GM18502 (cell line): Measurements from ENCODE around the gene GALNT1.

Experiments used
- ATAC-seq: cut with Tn5 transposase; IDR thresholded peaks from one replicate; pipeline ENCODE4 v1.9.1; 2021; ENCODE audit warnings: mild to moderate bottlenecking; ENCODE audit not compliant: unreplicated experiment, poor library complexity

GALNT1 gene

DNA sequence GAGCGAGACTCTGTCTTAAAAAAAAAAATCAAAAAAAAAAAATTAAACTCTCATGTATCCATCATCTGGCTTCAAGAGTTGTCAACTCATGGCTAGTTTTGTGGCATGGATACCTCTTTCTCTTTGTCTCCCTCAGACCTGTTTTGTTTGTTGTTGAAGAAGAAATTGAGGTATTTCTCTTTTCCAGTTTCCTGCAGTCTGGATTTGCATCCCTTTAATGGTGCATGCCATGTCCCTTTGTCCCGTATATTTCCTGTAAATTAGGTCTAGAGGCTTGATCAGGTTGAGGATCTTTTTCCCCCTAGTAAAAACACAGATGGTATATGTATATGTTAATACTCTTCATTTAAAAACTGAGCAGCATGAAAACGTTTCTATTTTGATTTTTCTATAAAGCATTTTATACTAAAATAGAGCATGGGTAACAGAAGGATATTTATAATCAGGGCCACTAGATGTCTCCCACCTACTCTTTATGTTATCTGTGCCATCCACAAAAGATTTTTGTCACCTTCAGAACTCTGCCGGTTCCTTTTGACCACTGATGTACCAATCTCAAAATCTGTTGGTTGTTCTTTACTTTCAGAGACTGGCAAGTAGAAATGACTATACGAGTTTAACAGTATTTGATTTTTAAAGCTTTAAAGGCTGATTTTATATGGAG lies 80.1 kb downstream of the GALNT1 start:
- peak; percentile 44 for ATAC-seq

DNA sequence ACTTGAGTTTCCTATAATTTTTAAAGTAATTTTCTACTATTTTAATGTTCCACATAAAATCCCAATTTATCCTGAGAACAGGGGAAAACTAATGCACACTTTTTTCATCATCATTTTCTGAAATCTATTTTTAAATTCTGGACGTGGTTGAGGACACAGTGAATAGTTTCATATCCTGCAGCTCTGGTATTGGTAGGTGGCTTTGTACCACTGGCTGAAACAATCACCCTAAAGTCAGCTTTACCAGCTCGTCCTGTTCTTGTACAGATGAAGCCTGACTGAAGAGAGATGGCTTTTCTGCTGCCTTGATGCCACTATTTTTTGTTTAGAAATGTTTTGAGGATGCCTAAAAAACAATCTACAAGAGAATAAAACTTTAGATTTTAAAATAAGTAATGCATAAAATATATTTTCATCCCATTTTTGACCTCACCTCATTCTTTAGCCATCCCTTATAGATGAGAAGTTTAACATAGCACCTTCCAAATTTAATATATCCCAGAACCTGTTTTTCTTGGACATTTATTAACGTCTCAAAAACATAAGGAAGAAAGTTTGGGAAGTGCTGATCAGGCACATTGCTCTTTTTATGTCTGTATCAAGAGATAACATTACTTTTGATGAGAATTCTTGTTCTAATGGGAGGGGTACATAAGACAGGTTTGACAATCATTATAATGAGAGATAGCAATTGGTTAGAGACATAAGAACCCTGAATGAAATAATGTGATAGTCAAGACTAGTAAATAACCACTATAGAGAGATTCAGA lies 80.9 kb downstream of the GALNT1 start:
- peak; percentile 91 for ATAC-seq

DNA sequence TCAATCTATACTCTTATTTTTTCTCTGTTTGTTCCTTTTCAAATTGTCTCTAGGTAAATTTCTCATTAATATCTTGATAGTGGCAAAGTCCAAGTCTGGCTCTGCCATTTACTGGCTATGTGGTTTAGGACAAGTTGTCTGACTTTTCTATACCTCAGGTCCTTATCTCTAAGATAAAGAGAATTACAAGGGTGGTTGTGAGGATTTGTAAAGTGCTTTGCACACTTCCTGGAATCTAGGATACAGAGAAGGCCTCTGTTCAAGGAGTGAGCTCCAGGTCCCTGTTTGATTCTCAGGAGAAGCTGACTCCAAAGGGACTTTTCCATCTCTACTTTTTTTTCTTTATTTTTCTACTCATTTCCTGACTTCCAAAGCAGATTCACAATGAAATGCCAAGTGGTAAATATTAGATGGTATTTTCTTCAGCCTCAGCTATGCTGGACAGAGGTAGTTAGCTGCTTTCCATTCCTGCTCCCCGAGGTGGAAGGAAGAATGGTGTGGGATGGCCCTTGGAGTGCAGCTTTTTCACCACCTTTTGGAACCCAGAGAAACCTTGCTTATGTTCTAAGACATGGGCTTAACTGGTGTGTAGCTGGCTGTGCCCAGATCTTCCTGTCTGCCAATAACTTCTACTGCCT lies 90.5 kb downstream of the GALNT1 start:
- no peak for ATAC-seq

DNA sequence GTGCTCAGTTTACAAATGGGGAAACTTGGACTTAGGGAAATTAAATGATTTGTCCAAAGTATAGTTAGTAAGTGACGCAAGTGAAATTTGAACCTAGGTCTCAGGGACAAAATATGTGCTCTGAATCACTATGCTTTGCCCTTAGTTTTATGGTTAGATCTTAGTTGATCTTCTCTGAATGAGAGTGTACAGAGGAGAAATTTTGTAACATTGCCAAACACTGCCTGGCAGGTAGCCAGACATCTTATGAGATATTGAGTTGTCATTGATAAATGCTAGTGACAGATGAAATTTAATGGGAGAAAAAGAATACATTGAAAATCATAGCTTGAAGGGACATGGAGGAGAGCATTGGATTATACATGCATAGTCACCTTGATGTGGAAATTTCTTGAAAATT lies 91.4 kb downstream of the GALNT1 start:
- ATAC-seq = no peak

DNA sequence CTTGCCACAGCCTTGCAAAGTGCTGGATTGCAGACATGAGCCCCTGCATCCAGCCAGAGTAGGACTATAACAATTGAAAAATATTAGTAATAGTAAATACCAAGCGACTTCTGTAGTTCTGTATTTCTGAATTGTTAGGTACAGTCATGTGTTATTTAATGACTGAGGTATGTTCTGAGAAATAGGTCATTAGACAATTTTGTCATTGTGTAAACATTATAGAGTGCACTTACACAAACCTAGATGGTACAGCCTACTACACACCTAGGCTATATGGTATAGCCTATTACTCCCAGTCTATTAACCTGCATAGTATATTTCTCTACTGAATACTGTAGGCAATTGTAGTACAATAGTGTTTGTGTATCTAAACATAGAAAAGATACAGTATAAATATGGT lies 92.1 kb downstream of the GALNT1 start:
- ATAC-seq = no peak

DNA sequence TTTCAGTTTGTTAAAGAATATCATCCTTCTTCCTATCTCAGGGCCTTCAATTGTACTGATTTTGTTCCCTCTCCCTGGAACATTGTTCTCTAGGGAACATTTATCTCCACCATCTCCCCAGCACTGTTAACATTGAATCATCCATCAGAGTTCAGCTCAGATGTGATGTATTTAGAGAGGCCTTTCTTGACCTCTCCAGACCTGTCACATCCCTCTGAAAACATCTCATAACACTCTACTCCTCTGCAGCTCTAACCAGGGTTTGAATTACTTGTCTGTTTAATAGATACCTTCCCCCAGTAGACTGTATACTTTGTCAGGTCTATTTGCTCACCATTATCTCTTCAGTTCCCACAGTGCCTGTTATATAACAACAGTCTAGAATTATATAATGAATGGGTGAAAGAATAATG lies 98.6 kb downstream of the GALNT1 start:
- no peak for ATAC-seq

- ATAC-seq = no peak
These were observed 100.8 kb downstream of the GALNT1 start for GRCh38 chr18:35682281-35682867.

DNA sequence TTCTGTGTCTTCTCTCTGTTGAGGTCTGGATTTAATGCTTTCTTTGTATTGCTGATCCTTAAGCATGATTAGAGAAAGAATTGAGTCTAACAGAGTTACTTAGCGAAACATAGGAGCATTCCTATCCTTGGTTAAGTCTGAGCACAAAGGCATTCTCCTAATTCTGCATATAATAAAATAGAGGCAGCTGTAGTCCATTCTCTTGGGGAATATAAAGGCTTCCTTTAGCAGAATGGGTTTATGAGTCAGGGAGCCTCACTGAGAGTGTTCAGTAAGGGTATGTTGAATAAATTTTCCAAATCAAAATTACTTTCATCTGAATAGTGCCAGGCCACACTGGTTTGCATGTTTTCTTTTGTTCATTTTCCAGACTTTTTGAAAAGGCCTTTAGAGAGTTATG lies 101.5 kb downstream of the GALNT1 start:
- no peak for ATAC-seq

DNA sequence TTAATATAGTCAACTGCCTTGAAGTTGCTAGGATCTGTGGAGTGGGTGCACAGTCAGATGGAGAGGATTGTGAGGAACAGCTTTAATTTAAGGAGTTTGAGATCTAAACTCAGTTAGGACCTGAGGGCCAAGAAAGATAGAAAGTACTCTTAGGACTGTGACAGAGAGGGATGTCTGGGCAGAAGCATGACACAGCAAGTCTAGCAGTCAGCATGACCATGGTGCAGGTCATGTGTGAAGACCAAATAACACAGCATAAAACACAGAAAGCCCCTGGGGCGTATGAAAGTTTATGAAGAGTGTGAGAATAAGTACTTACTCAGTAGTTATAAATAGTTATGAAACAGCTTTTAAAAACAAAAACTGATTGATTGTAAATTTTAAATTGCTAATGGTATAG lies 107.2 kb downstream of the GALNT1 start:
- peak; percentile 91 for ATAC-seq

DNA sequence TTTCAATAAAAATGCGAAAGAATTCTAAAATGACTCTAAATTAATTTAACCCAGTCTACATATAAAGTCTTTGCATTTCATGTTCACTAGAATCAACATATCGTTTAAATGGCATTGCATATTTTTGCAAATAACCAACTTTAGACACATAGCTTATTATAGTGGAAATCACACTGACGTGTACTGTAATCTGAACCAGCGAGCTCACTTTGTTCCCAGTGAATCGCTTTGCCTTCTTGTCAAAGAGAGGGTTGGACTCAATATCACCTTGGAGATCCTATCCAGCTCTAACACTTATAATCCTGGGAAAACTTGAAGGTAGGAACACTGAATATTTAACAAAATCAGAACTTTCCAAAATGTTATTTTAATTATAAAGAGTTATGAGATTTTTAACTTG lies 108.2 kb downstream of the GALNT1 start:
- no peak for ATAC-seq

DNA sequence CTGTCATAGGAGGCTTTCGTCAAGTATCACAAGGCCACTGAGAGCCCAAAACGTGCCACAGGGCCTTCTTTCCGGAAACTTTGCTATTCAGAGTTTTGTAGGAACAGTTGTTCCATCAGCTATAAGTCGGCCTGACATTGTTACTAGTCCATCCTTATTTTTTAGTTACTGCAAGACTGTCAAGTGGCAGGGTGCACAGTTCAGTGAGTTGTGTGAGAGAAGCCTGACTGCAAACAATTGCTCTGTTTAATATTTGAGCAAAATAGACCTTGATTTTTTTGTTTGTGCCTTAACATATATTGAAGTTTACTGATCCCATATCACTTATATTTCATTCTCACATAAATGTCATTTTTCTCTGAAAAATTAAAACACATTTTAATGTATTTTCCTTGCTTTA lies 110.1 kb downstream of the GALNT1 start:
- ATAC-seq = no peak

DNA sequence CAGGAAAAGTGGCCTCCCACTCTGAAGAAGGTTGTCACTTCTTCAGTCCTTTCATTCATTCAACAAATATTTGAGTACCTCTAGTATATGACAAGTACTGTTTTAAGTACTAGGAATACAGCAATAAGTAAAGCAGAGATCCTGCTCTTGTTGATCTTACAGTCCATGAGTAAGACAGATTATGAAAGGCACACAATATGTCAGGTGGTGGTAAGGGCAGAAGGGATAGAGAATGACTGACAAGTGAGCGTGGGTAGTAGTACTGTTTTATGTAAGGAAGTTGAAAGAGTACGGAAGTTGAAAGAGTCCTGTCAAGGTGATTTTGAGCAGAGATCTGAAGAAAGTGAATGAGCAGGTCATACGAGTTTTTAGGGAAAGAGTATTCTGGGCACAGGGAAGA lies 111.3 kb downstream of the GALNT1 start:
- no peak for ATAC-seq

GRCh38 chr18:35693829-35694228 lies 112.3 kb downstream of the GALNT1 start:
- no peak for ATAC-seq

DNA sequence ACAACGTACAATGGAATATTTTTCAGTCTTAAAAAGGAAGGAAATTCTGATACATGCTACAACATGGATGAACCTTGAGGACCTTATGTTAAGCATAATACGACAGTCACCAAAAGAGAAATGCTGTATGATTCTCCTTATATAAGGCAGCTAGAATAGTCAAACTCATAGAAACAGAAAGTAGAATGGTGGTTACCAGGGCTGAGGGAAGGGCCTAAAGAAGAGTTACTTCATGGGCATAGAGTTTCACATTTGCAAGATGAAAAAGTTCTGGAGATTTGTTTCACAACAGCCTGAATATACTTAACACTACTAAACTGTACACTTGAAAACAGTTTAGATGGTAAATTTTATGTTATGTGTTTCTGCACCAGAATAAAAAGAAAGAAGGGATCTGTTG lies 113.3 kb downstream of the GALNT1 start:
- ATAC-seq = peak; percentile 73

DNA sequence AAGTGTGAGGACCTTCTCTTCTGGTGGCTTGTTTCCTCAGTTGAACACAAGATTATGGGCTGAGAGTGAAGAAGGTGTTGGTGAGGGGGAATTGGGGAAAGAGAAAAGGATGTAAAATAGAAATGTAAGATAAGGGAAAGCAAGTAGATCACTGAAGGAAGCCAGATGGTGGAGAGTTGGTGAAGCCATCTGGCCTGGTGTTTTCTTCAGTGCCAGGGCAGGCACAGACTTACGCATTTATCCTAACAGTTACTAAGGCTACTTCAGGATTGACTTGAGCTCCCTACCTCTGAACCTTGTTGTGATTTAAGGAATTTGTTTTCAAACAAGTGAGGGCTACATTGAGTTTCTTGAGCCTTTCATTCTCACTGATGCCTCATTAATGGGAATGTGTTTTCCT lies 113.8 kb downstream of the GALNT1 start:
- ATAC-seq = no peak

- no peak for ATAC-seq
These were observed 114.3 kb downstream of the GALNT1 start for GRCh38 chr18:35695803-35696202.

GRCh38 chr18:35696307-35696706 lies 114.8 kb downstream of the GALNT1 start:
- no peak for ATAC-seq

GRCh38 chr18:35697869-35698268 lies 116.3 kb downstream of the GALNT1 start:
- ATAC-seq = no peak

DNA sequence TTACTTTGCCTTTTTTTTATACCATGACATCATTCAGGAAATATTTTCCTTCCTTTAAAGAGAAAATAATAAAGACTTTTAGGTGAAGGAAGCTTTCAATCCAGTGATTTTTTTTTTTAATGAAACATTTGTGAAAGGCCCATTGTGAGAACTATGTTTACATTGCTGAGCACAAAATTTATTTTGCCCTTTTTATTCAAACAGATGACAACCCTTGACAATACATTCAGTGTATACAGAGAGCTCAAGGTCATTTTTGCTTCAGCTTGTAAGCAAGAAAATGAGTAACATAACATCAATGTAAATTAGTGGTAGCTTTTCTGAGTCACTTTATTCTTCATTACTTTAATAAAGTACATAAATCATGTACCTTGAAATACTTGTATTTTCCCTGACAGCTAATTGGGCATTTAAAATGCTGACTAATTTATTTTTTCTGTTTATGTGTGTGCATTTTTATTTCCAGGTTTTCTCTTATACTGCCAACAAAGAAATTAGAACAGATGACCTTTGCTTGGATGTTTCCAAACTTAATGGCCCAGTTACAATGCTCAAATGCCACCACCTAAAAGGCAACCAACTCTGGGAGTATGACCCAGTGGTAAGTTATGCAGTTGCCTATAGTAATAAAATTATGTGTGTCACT lies 121.6 kb downstream of the GALNT1 start:
- ATAC-seq = no peak

DNA sequence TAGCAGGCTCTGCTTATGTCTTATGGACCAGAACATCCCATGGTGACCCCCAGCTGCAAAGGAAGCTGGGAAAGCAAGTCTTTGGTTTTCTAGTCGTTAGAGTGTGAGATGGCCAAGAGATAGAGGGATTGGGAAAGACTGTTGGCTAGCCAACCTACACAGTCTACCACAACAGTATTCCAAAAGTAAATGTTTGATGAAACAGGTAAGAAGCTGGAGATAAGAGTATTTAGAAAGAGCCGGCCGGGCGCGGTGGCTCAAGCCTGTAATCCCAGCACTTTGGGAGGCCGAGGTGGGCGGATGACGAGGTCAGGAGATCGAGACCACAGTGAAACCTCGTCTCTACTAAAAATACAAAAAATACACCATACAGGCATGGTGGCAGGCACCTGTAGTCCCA lies 124.4 kb downstream of the GALNT1 start:
- ATAC-seq = no peak

GRCh38 chr18:35707247-35707646 lies 125.7 kb downstream of the GALNT1 start:
- no peak for ATAC-seq
